HL-60 (cell line): ENCODE measurements around the gene EIF3K.
A peak's percentile ranks its signal among the peaks of the same experiment; 100 is the strongest.

Experiments used
- DNase-seq, 2 experiments: peaks; one replicate each; pipeline ENCODE4 v3.0.0-alpha.2; 2010 to 2020; ENCODE audit warnings: low read depth in 1 of 2, low spot score in 1 of 2
- H3K27ac ChIP-seq: fragments of 250-450 bp; sonication (Bioruptor Pico); replicated peaks from 2 replicates; pipeline ENCODE4 v1.5.1; 2020; ENCODE audit warnings: mild to moderate bottlenecking, moderate library complexity
- H3K27me3 ChIP-seq: fragments of 250-450 bp; sonication (Bioruptor Pico); 2 replicates; pipeline ENCODE4 v1.5.1; 2021; ENCODE audit warnings: mild to moderate bottlenecking, moderate library complexity; ENCODE audit not compliant: insufficient read depth, poor library complexity, severe bottlenecking
- H3K4me3 ChIP-seq: replicated peaks from 2 replicates; pipeline ENCODE4 v1.5.1; 2011; ENCODE audit warnings: mild to moderate bottlenecking, control low read depth, low read length; ENCODE audit not compliant: insufficient read depth
- GABPA ChIP-seq: IDR thresholded peaks from 2 replicates; pipeline ENCODE4 v1.6.1; 2012; ENCODE audit warnings: low read depth
- POLR2AphosphoS5 ChIP-seq: IDR thresholded peaks from 2 replicates; pipeline ENCODE4 v1.6.1; 2012; ENCODE audit warnings: low read depth
- REST ChIP-seq: IDR thresholded peaks from 2 replicates; pipeline ENCODE4 v1.6.1; 2012; ENCODE audit warnings: low read depth; ENCODE audit not compliant: insufficient replicate concordance
- SPI1 ChIP-seq: IDR thresholded peaks from 2 replicates; pipeline ENCODE4 v1.6.1; 2012; ENCODE audit warnings: low read depth, mild to moderate bottlenecking, borderline replicate concordance
- TF ChIP-seq, protein P1 (sequence below): IDR thresholded peaks from one replicate; pipeline ENCODE4 v1.5.1; 2011; ENCODE audit warnings: low read length, control low read depth, inconsistent platforms; ENCODE audit not compliant: insufficient read depth

EIF3K gene

GRCh38 chr19:38653028-38653571, 34.1 kb downstream of the EIF3K start:
- H3K4me3 ChIP-seq: no peak overlapping the region

DNA sequence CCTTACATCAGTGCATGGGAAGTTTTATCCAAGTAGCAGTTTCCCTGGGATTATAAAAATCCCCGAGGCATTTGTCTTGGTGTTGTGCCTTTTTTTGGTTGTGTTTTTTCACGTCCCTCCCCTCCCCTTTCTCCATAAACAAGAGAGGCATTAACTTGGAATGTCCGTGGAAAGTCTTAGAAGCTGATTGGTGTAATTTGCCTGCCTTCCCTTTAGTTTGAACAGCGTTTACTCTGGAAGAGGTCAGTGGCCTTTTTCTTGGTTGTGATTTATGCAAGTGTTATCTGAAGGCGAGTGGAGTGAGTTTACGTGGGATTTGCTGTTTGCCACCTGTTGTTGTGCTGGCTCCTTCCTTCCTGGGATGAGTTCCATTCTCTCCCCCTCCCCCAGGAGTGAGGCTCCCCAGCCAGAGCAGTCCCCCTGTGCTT, 35.7 kb downstream of the EIF3K start:
- Histone ChIP-seq H3K4me3 (no peak overlapping the region), H3K27me3 (no peaks in the 10 kb centered on the region), H3K27ac (no peak overlapping the region)
- TF ChIP-seq GABPA (no peak), SPI1 (no peak), POLR2AphosphoS5 (no peak), REST (no peak)
- TF ChIP-seq, protein P1, sequence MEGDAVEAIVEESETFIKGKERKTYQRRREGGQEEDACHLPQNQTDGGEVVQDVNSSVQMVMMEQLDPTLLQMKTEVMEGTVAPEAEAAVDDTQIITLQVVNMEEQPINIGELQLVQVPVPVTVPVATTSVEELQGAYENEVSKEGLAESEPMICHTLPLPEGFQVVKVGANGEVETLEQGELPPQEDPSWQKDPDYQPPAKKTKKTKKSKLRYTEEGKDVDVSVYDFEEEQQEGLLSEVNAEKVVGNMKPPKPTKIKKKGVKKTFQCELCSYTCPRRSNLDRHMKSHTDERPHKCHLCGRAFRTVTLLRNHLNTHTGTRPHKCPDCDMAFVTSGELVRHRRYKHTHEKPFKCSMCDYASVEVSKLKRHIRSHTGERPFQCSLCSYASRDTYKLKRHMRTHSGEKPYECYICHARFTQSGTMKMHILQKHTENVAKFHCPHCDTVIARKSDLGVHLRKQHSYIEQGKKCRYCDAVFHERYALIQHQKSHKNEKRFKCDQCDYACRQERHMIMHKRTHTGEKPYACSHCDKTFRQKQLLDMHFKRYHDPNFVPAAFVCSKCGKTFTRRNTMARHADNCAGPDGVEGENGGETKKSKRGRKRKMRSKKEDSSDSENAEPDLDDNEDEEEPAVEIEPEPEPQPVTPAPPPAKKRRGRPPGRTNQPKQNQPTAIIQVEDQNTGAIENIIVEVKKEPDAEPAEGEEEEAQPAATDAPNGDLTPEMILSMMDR: no peak
- no peak for DNase-seq

More at GRCh38 chr19:38653028-38653571, 34.1 kb downstream of the EIF3K start:
- Histone ChIP-seq H3K27ac (peak overlapping the region; percentile 95), H3K27me3 (no peaks in the 10 kb centered on the region)
- TF ChIP-seq GABPA (no peak), SPI1 (no peak), POLR2AphosphoS5 (no peak), REST (no peak)
- TF ChIP-seq, protein P1: no peak
- no peak for DNase-seq

DNA sequence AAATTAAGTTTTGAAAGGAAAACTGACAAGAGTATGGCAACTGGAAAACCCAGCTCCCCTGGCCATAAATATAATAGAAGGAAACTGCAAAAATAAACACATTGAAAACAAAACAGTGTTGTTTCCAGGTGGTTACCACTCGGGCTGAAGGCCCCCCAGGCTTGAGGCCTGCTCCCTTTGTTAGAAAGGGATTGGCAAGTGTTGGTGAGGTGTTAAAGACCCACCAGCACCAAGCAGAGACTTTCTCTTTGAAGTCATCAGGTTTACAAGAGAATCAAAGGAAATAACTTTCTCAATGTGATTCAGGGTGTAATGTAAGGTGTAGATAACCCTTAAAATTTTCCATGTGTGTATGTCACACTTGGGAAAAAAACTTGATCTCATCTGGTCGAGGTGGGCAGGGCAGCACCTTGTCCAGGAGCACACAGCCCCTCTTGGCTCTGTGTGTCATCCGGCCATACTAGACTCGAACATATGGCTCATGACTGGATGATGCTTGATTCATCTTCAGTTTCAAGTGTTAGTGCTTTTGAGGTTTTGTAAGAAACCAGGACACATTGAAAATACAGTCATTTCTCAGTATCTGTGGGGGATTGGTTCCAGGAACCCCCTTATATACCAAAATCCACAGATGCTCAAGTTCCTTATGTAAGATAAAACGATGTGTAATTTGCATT, 36.3 kb downstream of the EIF3K start:
- H3K4me3 ChIP-seq: no peak overlapping the region

More for the DNA sequence above, 36.3 kb downstream of the EIF3K start:
- Histone ChIP-seq H3K27ac (peak overlapping the region; percentile 52), H3K27me3 (no peaks in the 10 kb centered on the region)
- no peak for DNase-seq
- TF ChIP-seq REST: no peak
- TF ChIP-seq, protein P1: no peak
- TF ChIP-seq GABPA: no peak
- no peak for TF ChIP-seq POLR2AphosphoS5
- no peak for TF ChIP-seq SPI1
